Measurements from ENCODE around the gene RAP1GDS1.
"Not testable (repeated sequence)": the region's sequence is repeated elsewhere in the genome, so short reads cannot be mapped to it uniquely, and the experiment has no call there.

Gene RAP1GDS1

DNA sequence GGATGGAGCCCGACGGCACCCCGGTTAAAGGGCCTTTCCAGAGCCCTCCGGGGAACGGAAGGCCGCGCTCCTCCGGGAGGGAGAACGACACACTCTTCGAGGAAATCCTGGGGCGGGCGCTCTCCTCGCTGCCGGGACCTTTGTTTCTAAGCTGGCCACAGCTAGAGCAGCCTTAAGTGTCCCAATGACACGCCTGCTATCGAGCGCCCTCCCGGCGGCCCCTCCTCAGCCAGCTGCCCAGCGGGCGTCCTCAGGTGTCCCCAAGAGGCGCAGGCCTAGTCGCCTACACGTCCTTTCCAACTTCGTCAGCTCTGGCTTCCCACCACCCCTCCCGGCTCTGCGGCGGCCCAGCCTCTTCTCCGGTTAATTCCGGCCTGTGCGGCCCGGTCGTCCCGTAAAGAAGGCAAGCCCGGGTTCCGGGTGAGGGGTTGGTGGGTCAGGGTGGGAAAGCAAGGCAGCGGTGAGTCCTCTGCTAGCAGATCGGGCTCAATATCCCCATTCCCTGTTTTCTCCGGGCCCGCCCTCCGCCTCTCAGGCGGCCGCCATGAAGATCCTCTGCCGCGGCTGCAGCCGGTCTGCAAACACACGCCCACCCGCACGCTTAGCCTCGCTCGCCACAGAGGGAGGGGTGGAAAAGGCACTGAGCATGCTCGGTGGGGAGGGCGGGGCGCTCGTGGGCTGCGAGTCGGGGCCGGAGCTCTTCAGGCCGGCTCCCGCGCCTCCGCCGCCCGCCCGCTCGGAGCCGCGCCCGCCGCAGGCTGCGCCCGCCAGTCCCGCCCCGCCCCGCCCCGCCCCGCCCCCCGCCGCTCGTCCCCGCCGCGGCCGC lies at the start of gene RAP1GDS1:
TSS of gene RAP1GDS1 (plus strand) at position 806 of the 826 bp plus-strand sequence. CDS start 182 bp downstream, outside the sequence.
- DNase-seq, result peak; percentile 79 to 87 (median 82)

DNA sequence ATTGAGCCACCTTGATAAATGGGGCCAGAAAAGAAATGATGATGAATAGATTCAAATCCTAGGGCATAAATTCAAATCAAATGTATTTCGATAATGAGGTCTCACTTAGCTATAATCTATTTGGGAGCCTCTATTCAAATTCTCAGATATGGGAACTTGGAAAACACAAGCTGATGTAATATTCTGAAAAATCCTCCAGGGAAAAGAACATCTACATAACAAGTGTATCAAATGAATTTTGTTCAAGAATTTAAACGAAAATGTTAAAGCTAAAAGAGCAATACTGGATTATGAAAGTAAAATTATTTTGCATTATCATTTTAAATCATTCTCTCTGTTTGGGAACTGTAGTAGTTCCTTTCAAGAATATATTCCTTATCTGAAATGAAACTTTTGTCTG lies 38.9 kb upstream of the RAP1GDS1 start:
- DNase-seq, result no peak

- DNase-seq, result no peak
Observed at GRCh38 chr4:98226396-98226795, 34.8 kb upstream of the RAP1GDS1 start.

- no peak for DNase-seq
Observed at GRCh38 chr4:98230961-98231360, 30.2 kb upstream of the RAP1GDS1 start.

DNA sequence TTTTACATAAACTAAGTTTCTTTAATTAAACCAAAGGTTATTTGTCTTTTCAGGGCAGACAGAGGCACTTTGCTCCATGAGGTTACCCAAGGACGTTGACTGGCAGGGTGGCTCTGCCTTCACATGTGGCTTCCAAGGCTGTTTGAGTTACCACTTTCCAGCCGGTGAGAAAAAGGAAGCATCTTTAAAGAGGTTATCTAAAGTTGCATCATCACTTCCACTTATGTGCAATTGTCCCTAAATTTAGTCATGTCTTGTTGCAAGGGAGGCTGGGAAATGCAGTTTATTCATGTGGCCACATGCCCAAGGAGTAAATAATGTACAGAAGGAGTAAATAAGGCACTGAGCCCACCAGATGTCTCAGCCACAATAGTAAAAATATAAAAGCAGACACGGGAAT lies 29.0 kb upstream of the RAP1GDS1 start:
- DNase-seq, result no peak

DNA sequence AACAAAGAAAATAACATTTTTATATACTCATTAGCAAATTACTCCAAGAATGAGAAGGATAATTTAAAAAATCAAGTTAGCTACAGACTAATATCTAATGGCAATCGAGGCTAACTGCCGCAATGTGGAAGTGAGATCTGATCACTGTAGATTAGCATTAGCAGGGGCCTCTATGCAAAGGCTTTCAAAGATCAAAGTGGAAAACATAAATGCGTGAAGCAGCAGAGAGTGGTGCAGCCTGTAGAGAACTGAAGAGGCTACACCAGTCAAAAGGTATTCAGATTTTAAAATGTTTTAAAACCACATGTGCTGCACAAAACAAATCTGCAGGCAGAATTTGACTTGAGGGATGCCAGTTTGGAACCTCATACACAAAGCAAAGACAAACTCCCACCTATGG lies 24.0 kb upstream of the RAP1GDS1 start:
- no peak for DNase-seq

- DNase-seq, result no peak
Observed at GRCh38 chr4:98242063-98242462, 19.1 kb upstream of the RAP1GDS1 start.

DNA sequence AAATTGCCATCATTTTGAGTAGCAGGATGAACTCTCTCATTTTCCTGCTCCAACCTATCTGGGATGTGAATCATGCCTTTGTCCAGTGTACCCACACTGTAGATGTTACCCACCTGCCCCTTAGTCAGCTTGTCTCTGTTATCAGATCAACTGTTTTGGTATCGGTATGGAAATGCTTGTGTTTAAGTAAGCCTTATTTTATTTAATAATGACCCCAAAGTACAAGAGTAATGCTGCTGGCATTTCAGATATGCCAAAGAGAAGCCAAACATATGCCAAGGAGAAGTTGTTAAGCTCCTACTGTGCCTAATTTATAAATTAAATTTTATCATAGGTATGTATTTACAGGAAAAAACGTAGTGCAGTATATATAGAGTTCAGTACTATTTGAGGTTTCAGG lies 18.6 kb upstream of the RAP1GDS1 start:
- no peak for DNase-seq

GRCh38 chr4:98245226-98245625 lies 16.0 kb upstream of the RAP1GDS1 start:
- no peak for DNase-seq

DNA sequence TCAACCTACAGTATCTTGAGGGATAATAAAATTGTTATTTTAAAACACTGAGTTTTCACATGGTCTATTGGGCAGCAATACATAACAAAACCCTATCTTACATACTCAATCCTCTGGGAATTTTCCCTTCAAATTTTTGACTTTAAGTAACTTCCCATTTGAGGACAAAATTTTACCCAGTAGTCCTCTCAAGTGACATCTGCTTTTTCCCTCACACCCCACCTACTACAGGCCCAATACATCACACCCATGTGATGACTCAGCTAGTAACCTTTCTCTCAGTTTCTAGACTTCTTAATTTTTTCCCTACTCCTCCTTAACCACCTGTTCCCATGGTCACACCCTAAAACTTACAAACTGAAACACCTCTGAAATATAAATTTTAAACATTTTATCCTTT lies 12.2 kb upstream of the RAP1GDS1 start:
- no peak for DNase-seq

DNA sequence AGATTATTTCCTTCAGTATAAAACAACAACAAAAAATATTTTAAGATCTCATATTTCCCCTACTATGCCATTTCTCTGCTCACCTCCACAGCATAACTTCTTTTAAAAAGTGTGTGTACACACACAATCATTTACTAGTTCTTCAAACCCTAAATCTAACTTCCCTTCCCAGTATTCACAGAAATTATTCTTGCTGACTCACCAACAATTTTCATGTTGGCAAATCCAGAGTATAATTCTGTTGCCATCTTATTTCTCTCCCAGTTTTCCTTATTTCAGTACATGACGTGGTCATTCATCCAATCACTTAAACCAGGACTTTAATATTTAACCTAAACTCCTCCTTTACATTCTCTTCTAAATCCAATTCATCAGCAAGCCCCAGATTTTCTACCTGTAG lies 11.4 kb upstream of the RAP1GDS1 start:
- no peak for DNase-seq

GRCh38 chr4:98253499-98253898 lies 7.7 kb upstream of the RAP1GDS1 start:
- DNase-seq, result no peak

GRCh38 chr4:98260047-98260578 lies 1.1 kb upstream of the RAP1GDS1 start:
- DNase-seq, result peak in 2 of 4 experiments; percentile 11 to 24

GRCh38 chr4:98261405-98262291 lies 464 bp downstream of the RAP1GDS1 start:
- DNase-seq, result peak in 1 of 4 experiments; percentile 13

GRCh38 chr4:98262431-98262830 lies 1.2 kb downstream of the RAP1GDS1 start:
- DNase-seq, result no peak

GRCh38 chr4:98267498-98267897 lies 6.3 kb downstream of the RAP1GDS1 start:
- DNase-seq, result no peak

GRCh38 chr4:98275145-98275544 lies 14.0 kb downstream of the RAP1GDS1 start:
- no peak for DNase-seq

DNA sequence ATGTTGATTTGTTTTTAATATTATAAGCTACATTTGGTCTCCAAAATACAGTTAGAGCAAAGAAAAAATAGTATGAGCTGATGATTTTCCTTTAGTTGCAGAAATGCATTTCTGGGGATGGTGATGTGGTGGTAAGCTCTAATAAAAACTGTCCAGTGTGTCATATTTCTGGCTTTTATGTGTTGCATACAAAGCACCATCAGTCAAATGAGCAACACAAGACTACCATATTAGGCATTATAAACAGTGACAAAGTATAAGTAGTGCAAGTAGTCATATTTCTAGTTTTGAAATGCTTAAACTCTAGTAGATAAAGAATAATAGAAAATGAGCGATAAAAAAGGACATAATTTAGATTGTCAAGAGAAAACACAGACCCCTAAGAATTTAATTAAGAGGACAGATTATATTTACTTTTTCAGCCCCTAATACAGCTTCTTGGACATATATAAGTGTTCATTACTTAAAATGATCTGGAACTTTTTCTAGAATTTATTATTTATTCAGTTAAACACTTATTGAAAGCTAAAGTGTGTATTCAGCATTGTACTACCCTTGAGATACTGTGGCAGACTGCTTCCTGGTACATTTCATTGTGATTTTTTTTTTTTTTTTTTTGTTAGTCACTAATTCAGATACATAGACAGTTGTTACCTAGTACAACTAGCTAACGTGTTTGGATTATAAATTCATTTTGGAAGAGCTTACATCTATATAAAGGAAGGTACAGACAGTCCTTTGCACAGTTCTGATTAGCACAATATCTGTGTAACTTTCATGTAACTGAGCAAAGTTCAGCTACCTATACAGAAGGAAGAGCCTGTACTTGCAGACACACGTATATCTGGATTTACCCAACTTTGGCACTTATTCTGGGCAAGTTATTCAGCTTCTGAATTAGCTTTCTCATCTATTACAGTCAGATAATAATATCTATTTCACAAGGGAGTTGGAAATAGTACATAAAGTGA lies 22.3 kb downstream of the RAP1GDS1 start:
- DNase-seq, result no peak

DNA sequence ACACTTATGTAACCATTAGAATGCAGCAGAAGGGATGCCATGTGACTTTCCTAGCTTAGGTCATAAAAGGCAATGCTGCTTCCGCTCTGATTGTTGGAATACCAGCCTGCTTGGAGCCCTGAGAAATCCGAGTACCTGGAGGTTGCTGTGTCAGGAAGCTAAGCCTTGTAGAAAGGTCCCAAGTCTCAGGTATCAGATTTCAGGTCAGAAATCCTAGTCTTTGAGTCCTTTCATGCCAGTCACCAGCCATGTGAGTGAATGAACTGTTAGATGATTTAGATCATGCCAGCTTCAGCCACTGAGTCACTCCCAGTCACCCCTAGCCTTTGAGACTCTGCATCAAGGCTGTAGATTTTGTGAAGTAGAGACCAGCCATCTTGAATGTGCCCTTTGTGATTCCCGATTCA lies 23.5 kb downstream of the RAP1GDS1 start:
- no peak for DNase-seq

- no peak for DNase-seq
Observed at GRCh38 chr4:98285676-98286075, 24.5 kb downstream of the RAP1GDS1 start.

GRCh38 chr4:98287328-98287727 lies 26.1 kb downstream of the RAP1GDS1 start:
- no peak for DNase-seq

DNA sequence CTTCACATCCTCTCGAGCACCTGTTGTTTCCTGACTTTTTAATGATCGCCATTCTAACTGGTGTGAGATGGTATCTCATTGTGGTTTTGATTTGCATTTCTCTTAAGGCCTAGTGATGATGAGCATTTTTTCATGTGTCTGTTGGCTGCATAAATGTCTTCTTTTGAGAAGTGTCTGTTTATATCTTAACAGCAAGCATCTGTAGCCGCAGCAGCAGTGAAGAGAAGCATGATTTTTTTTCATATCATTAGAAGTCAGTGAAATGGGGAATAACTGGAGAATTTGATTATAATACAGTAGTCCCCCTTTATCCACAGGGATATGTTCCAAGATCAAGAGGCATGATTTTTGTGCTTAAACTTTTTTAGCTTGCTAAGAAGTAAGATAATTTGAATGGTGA lies 27.5 kb downstream of the RAP1GDS1 start:
- DNase-seq, result not testable (repeated sequence)
